H9 (cell line): ENCODE data around the gene SLC6A2. TPM values are rescaled to one million over a fixed set of nuclear protein-coding genes. Genes with fewer than 3 reads are reported as not detected.

Experiments used
- DNase-seq: peaks from one replicate; pipeline ENCODE4 v3.0.0-alpha.2; 2017
- H2AFZ ChIP-seq: one replicate; pipeline ENCODE4 v1.6.1; 2013; ENCODE audit warnings: mild to moderate bottlenecking, low read length, control low read depth, moderate library complexity
- H2AK5ac ChIP-seq: 2 replicates; pipeline ENCODE4 v1.6.1; 2013; ENCODE audit warnings: low read length, control low read depth, mixed read lengths; ENCODE audit not compliant: insufficient read length
- H2BK120ac ChIP-seq: one replicate; pipeline ENCODE4 v1.6.1; 2013; ENCODE audit warnings: low read depth, mild to moderate bottlenecking, low read length, control low read depth, inconsistent platforms; ENCODE audit not compliant: poor library complexity, severe bottlenecking
- H2BK12ac ChIP-seq: 2 replicates; pipeline ENCODE4 v1.6.1; 2013; ENCODE audit warnings: low read length, control low read depth, mixed read lengths, low read depth; ENCODE audit not compliant: insufficient read length
- H2BK15ac ChIP-seq: 2 replicates; pipeline ENCODE4 v1.6.1; 2013; ENCODE audit warnings: low read depth, low read length, control low read depth
- H2BK20ac ChIP-seq: one replicate; pipeline ENCODE4 v1.6.1; 2013; ENCODE audit warnings: low read depth, mild to moderate bottlenecking, low read length, control low read depth, inconsistent platforms; ENCODE audit not compliant: poor library complexity, severe bottlenecking
- H2BK5ac ChIP-seq: 2 replicates; pipeline ENCODE4 v1.6.1; 2013; ENCODE audit warnings: low read length, control low read depth, mixed read lengths; ENCODE audit not compliant: insufficient read length
- H3K14ac ChIP-seq: 2 replicates; pipeline ENCODE4 v1.6.1; 2013; ENCODE audit warnings: low read length, control low read depth; ENCODE audit not compliant: insufficient read depth
- H3K18ac ChIP-seq: 2 replicates; pipeline ENCODE4 v1.6.1; 2013; ENCODE audit warnings: low read depth, mild to moderate bottlenecking, mixed read lengths, low read length, control low read depth; ENCODE audit not compliant: insufficient read length
- H3K23ac ChIP-seq: 2 replicates; pipeline ENCODE4 v1.6.1; 2013; ENCODE audit warnings: low read length, control low read depth, mixed read lengths, low read depth; ENCODE audit not compliant: insufficient read length
- H3K23me2 ChIP-seq: 2 replicates; pipeline ENCODE4 v1.6.1; 2013; ENCODE audit warnings: low read depth, mild to moderate bottlenecking, mixed read lengths, low read length, control low read depth; ENCODE audit not compliant: insufficient read length, poor library complexity, severe bottlenecking
- H3K27ac ChIP-seq: 2 replicates; pipeline ENCODE4 v1.5.1; 2013; ENCODE audit warnings: low read length, control low read depth, mixed read lengths, low read depth; ENCODE audit not compliant: insufficient read length
- H3K27me3 ChIP-seq: 2 replicates; pipeline ENCODE4 v1.6.1; 2013; ENCODE audit warnings: low read length, control low read depth, inconsistent platforms; ENCODE audit not compliant: insufficient read depth
- H3K4ac ChIP-seq: 2 replicates; pipeline ENCODE4 v1.6.1; 2013; ENCODE audit warnings: low read depth, mild to moderate bottlenecking, control low read depth, inconsistent platforms, low read length, moderate library complexity
- H3K4me1 ChIP-seq: 2 replicates; pipeline ENCODE4 v1.6.1; 2013; ENCODE audit warnings: low read length, control low read depth, inconsistent platforms; ENCODE audit not compliant: insufficient read depth
- H3K4me2 ChIP-seq: 2 replicates; pipeline ENCODE4 v1.6.1; 2013; ENCODE audit warnings: low read length, control low read depth, mixed read lengths; ENCODE audit not compliant: insufficient read length, insufficient read depth
- H3K56ac ChIP-seq: 2 replicates; pipeline ENCODE4 v1.6.1; 2013; ENCODE audit warnings: low read depth, mild to moderate bottlenecking, mixed read lengths, low read length, control low read depth; ENCODE audit not compliant: insufficient read length
- H3K79me1 ChIP-seq: 2 replicates; pipeline ENCODE4 v1.6.1; 2013; ENCODE audit warnings: low read depth, mild to moderate bottlenecking, moderate library complexity, low read length, control low read depth, inconsistent platforms; ENCODE audit not compliant: insufficient read depth, poor library complexity, severe bottlenecking
- H3K79me2 ChIP-seq: 2 replicates; pipeline ENCODE4 v1.6.1; 2013; ENCODE audit warnings: low read length, control low read depth, inconsistent platforms; ENCODE audit not compliant: insufficient read depth
- H3K9ac ChIP-seq: 2 replicates; pipeline ENCODE4 v1.6.1; 2013; ENCODE audit warnings: low read length, control low read depth, mixed read lengths; ENCODE audit not compliant: insufficient read length; ENCODE audit errors: extremely low read depth
- H3K9me3 ChIP-seq: one replicate; pipeline ENCODE4 v1.6.1; 2013; ENCODE audit warnings: low read depth, low read length, inconsistent platforms; ENCODE audit not compliant: control insufficient read depth
- H3T11ph ChIP-seq: one replicate; pipeline ENCODE4 v1.6.1; 2013; ENCODE audit warnings: mild to moderate bottlenecking, low read length, control low read depth, inconsistent platforms
- H4K20me1 ChIP-seq: one replicate; pipeline ENCODE4 v1.6.1; 2013; ENCODE audit not compliant: control insufficient read depth, insufficient read length, insufficient read depth
- H4K5ac ChIP-seq: 2 replicates; pipeline ENCODE4 v1.6.1; 2013; ENCODE audit warnings: low read depth, mild to moderate bottlenecking, mixed read lengths, low read length, control low read depth; ENCODE audit not compliant: insufficient read length
- H4K8ac ChIP-seq: replicated peaks from 2 replicates; pipeline ENCODE4 v1.6.1; 2013; ENCODE audit warnings: low read length, control low read depth, mixed read lengths, low read depth; ENCODE audit not compliant: insufficient read length
- H4K91ac ChIP-seq: 2 replicates; pipeline ENCODE4 v1.6.1; 2013; ENCODE audit warnings: low read depth, mild to moderate bottlenecking, moderate library complexity, mixed read lengths, low read length, control low read depth; ENCODE audit not compliant: insufficient read length
- H3K27ac Mint-ChIP-seq, 3 experiments: 2 replicates in 2 of 3; 3 replicates in 1 of 3; pipeline ENCODE4 v1.8.0; 2020 to 2021; ENCODE audit warnings: mixed read lengths in 3 of 3, mild to moderate bottlenecking in 1 of 3, moderate library complexity in 1 of 3
- H3K27me3 Mint-ChIP-seq: 2 replicates; pipeline ENCODE4 v1.8.0; 2021; ENCODE audit warnings: low read depth, mild to moderate bottlenecking, moderate library complexity, mixed read lengths
- H3K36me3 Mint-ChIP-seq, 3 experiments: 2 replicates in 2 of 3; 3 replicates in 1 of 3; pipeline ENCODE4 v1.8.0; 2020 to 2021; ENCODE audit warnings: low read depth in 3 of 3, mixed read lengths in 3 of 3; ENCODE audit not compliant: insufficient read depth in 1 of 3
- H3K4me1 Mint-ChIP-seq, 2 experiments: 2 replicates each; pipeline ENCODE4 v1.8.0; 2020; ENCODE audit warnings: mixed read lengths in 2 of 2
- H3K4me3 Mint-ChIP-seq, 2 experiments: 2 replicates in 1 of 2; 3 replicates in 1 of 2; pipeline ENCODE4 v1.8.0; 2020 to 2021; ENCODE audit warnings: mild to moderate bottlenecking in 2 of 2, mixed read lengths in 2 of 2, moderate library complexity in 1 of 2
- H3K9me3 Mint-ChIP-seq, 2 experiments: 2 replicates in 1 of 2; 3 replicates in 1 of 2; pipeline ENCODE4 v1.8.0; 2020; ENCODE audit warnings: mild to moderate bottlenecking in 2 of 2, mixed read lengths in 2 of 2, moderate library complexity in 1 of 2
- CTCF ChIP-seq: fragments of 200-600 bp; sonication (generic); conservative IDR thresholded peaks from 3 replicates; pipeline ENCODE4 v1.8.0; 2021; ENCODE audit warnings: antibody characterized with exemption, mild to moderate bottlenecking
- WGBS: extraction: QIAGEN DNeasy Blood & Tissue Kit; methylation state at CpG from one replicate; pipeline ENCODE4 v1.1.7; 2013; ENCODE audit warnings: missing lambda C conversion rate, low lambda C conversion rate, mixed read lengths; ENCODE audit not compliant: insufficient read length; ENCODE audit errors: extremely low coverage; 5-methylcytosine and 5-hydroxymethylcytosine counted together
- total RNA-seq: library from RNA; stranded (reverse); gene quantifications from 2 replicates; pipeline ENCODE4 v1.2.1, GENCODE V29; 2021

The SLC6A2 gene
- total RNA-seq, 1 experiment from 2014 or later = 0.24 TPM

- H3K79me1 ChIP-seq = no peaks in the 10 kb centered on the region
- no peak overlapping the region for H3K27ac ChIP-seq
- Mint-ChIP-seq H3K27me3 (peaks cover 9% of the 10 kb centered on the region), H3K4me3 (no peak overlapping the region), H3K9me3 (no peaks in the 10 kb centered on the region), H3K4me1 (peaks cover 5 to 15% of the 10 kb centered on the region in 2 experiments), H3K27ac (no peak overlapping the region), H3K36me3 (no peaks in the 10 kb centered on the region; a peak in 1 of 7 replicates)
- no peak overlapping the region for H3K4me2 ChIP-seq
- H2BK120ac ChIP-seq = no peak overlapping the region
- H3K23ac ChIP-seq = no peak overlapping the region
- H3K9me3 ChIP-seq = no peaks in the 10 kb centered on the region
- H2BK12ac ChIP-seq = no peak overlapping the region
- peaks cover 4% of the 10 kb centered on the region; the same call in 1 of the 2 replicates for H3K4me1 ChIP-seq
- H2BK5ac ChIP-seq = no peak overlapping the region
- no peaks in the 10 kb centered on the region for H3K27me3 ChIP-seq
- no CpG with 5 or more reads among the region's 9 CpGs for WGBS
- no peak overlapping the region for H4K5ac ChIP-seq
- peak overlapping the region; percentile 22 for H3K18ac ChIP-seq
- no peak overlapping the region for H3T11ph ChIP-seq
- DNase-seq = peak; percentile 61
- H2BK20ac ChIP-seq = no peak overlapping the region
- TF ChIP-seq CTCF = no peak
- H3K4ac ChIP-seq = no peak overlapping the region
- H4K91ac ChIP-seq = no peak overlapping the region
- H3K14ac ChIP-seq = peak overlapping the region; percentile 46; the same call in 1 of the 2 replicates
- no peak overlapping the region for H3K56ac ChIP-seq
- H3K23me2 ChIP-seq = no peaks in the 10 kb centered on the region
- no peak overlapping the region for H2AK5ac ChIP-seq
- no peaks in the 10 kb centered on the region for H3K79me2 ChIP-seq
- H4K20me1 ChIP-seq = no peaks in the 10 kb centered on the region
- H3K9ac ChIP-seq = no peak overlapping the region
- H4K8ac ChIP-seq = no peak overlapping the region
- H2AFZ ChIP-seq = no peak overlapping the region
- H2BK15ac ChIP-seq = no peak overlapping the region
Measured at GRCh38 chr16:55668340-55669281, 12.8 kb downstream of the SLC6A2 start.
